Breast epithelium (tissue), 4 donors: ENCODE data around the gene CD300LB. TPM values are rescaled to one million over a fixed set of nuclear protein-coding genes. Genes with fewer than 3 reads are reported as not detected.
"Not testable (repeated sequence)": the region's sequence is repeated elsewhere in the genome, so short reads cannot be mapped to it uniquely, and the experiment has no call there.

Experiments used
- DNase-seq, 2 donors: peaks; one replicate each; pipeline ENCODE4 v3.0.0-alpha.2; 2019; ENCODE audit warnings: low spot score in 2 of 2
- H3K27ac ChIP-seq, 2 donors: fragments of 200-600 bp; sonication (generic) in 1 of 2; one replicate each; pipeline ENCODE4 v1.5.1; 2016 to 2019; ENCODE audit warnings: mild to moderate bottlenecking in 1 of 2
- H3K27me3 ChIP-seq, 2 donors: fragments of 200-600 bp; sonication (generic) in 1 of 2; one replicate each; pipeline versions ENCODE4 v1.5.1 to v1.6.0; 2017 to 2019; ENCODE audit warnings: control low read depth in 1 of 2, mild to moderate bottlenecking in 1 of 2
- H3K36me3 ChIP-seq: fragments of 200-600 bp; one replicate; pipeline ENCODE4 v1.5.1; 2019
- H3K4me1 ChIP-seq, 2 donors: fragments of 200-600 bp; sonication (generic); one replicate each; pipeline ENCODE4 v1.5.1; 2016 to 2019; ENCODE audit warnings: control low read depth in 1 of 2
- H3K4me3 ChIP-seq, 3 donors: fragments of 200-600 bp; sonication (generic); 1 replicate in 2 of 3; 2 replicates in 1 of 3; pipeline ENCODE4 v1.5.1; 2016 to 2019; ENCODE audit warnings: mild to moderate bottlenecking in 3 of 3, moderate library complexity in 2 of 3
- H3K9me3 ChIP-seq, 2 donors: fragments of 200-600 bp; sonication (generic) in 1 of 2; one replicate each; pipeline ENCODE4 v1.5.1; 2016 to 2019; ENCODE audit warnings: control low read depth in 1 of 2
- CTCF ChIP-seq, 3 donors: fragments of 450-650 bp; IDR thresholded peaks; one replicate each; pipeline ENCODE4 v1.5.1; 2016 to 2017; ENCODE audit warnings: antibody characterized with exemption in 3 of 3, mild to moderate bottlenecking in 3 of 3, moderate library complexity in 3 of 3
- POLR2A ChIP-seq: fragments of 450-650 bp; IDR thresholded peaks from one replicate; pipeline ENCODE4 v1.6.1; 2016; ENCODE audit warnings: antibody characterized with exemption, mild to moderate bottlenecking, moderate library complexity
- POLR2AphosphoS5 ChIP-seq, 3 donors: sonication (generic); formaldehyde crosslinking; IDR thresholded peaks; one replicate each; pipeline ENCODE4 v1.6.1; 2017; ENCODE audit warnings: antibody characterized with exemption in 3 of 3
- intact Hi-C: fragments of 100-400 bp; cut with DNase I; formaldehyde crosslinking; loops from one replicate; pipeline ENCODE4 v1.15.1; 2023; ENCODE audit warnings: low total_unique reads
- total RNA-seq, 3 donors: library from RNA; depleted of rRNA; stranded (reverse); fragments of >200 nt; gene quantifications; one replicate each; pipeline ENCODE4 v1.1.0, GENCODE V29; 2016

Gene CD300LB
- total RNA-seq, 3 donors from 2014 or later: 0.32 to 0.88 TPM; not detected in 1

- DNase-seq: peak in 1 of 2 donors; percentile 37
These were observed 18.6 kb downstream of the CD300LB start for GRCh38 chr17:74512624-74513091.

GRCh38 chr17:74512036-74512435 is 19.2 kb downstream of the CD300LB start:
- Histone ChIP-seq H3K9me3 (no peaks in the 10 kb centered on the region), H3K27ac (no peak overlapping the region), H3K4me3 (no peak overlapping the region), H3K36me3 (no peaks in the 10 kb centered on the region), H3K27me3 (peaks cover 0 to 7% of the 10 kb centered on the region in 2 donors), H3K4me1 (no peaks in the 10 kb centered on the region)
- no peak for TF ChIP-seq POLR2A
- TF ChIP-seq POLR2AphosphoS5 (IDR thresholded peaks at IDR 0.05): no peak
- no peak for TF ChIP-seq CTCF (IDR thresholded peaks at IDR 0.05)
- no peak for DNase-seq
- intact Hi-C loops: no loop called here

More at GRCh38 chr17:74512624-74513091, 18.6 kb downstream of the CD300LB start:
- Histone ChIP-seq H3K9me3 (no peaks in the 10 kb centered on the region), H3K27ac (no peak overlapping the region), H3K4me3 (no peak overlapping the region), H3K36me3 (no peaks in the 10 kb centered on the region), H3K27me3 (peaks cover 0 to 7% of the 10 kb centered on the region in 2 donors), H3K4me1 (no peaks in the 10 kb centered on the region)
- intact Hi-C loops: no loop called here
- no peak for TF ChIP-seq POLR2A
- TF ChIP-seq POLR2AphosphoS5 (IDR thresholded peaks at IDR 0.05): no peak
- TF ChIP-seq CTCF (IDR thresholded peaks at IDR 0.05): no peak

GRCh38 chr17:74508156-74508555 is 23.1 kb downstream of the CD300LB start:
- no peak overlapping the region for H3K27ac ChIP-seq
- no peaks in the 10 kb centered on the region for H3K4me1 ChIP-seq
- H3K9me3 ChIP-seq: no peaks in the 10 kb centered on the region
- H3K4me3 ChIP-seq: no peak overlapping the region
- intact Hi-C loops: no loop called here
- no peak for DNase-seq
- H3K36me3 ChIP-seq: no peaks in the 10 kb centered on the region
- TF ChIP-seq POLR2A (no peak), CTCF (IDR thresholded peaks at IDR 0.05) (no peak), POLR2AphosphoS5 (IDR thresholded peaks at IDR 0.05) (no peak)
- peaks cover 0 to 3% of the 10 kb centered on the region in 2 donors for H3K27me3 ChIP-seq

- H3K4me3 ChIP-seq, H3K36me3 ChIP-seq, H3K27ac ChIP-seq, intact Hi-C loops, H3K4me1 ChIP-seq, H3K9me3 ChIP-seq, H3K27me3 ChIP-seq: not testable (repeated sequence)
- DNase-seq: peak in 1 of 2 donors; percentile 13
These were observed 27.3 kb downstream of the CD300LB start for GRCh38 chr17:74503949-74504348.

- H3K27ac ChIP-seq: no peak overlapping the region
- TF ChIP-seq POLR2A (no peak), POLR2AphosphoS5 (IDR thresholded peaks at IDR 0.05) (no peak), CTCF (IDR thresholded peaks at IDR 0.05) (no peak)
- no peaks in the 10 kb centered on the region for H3K4me1 ChIP-seq
- peak; percentile 5 to 6 for DNase-seq
- H3K27me3 ChIP-seq: no peaks in the 10 kb centered on the region
- no peak overlapping the region for H3K4me3 ChIP-seq
- no peaks in the 10 kb centered on the region for H3K9me3 ChIP-seq
- intact Hi-C loops: no loop called here
- H3K36me3 ChIP-seq: no peaks in the 10 kb centered on the region
These were observed 28.4 kb downstream of the CD300LB start for GRCh38 chr17:74502861-74503260.

- DNase-seq: peak in 1 of 2 donors; percentile 22
- no peaks in the 10 kb centered on the region for H3K36me3 ChIP-seq
- H3K27me3 ChIP-seq: no peaks in the 10 kb centered on the region
- TF ChIP-seq CTCF (IDR thresholded peaks at IDR 0.05): no peak
- TF ChIP-seq POLR2AphosphoS5 (IDR thresholded peaks at IDR 0.05): no peak
- TF ChIP-seq POLR2A: no peak
- H3K9me3 ChIP-seq: no peaks in the 10 kb centered on the region
- H3K27ac ChIP-seq: no peak overlapping the region
- intact Hi-C loops: no loop called here
- no peak overlapping the region for H3K4me3 ChIP-seq
- H3K4me1 ChIP-seq: no peaks in the 10 kb centered on the region
These were observed 31.3 kb downstream of the CD300LB start for GRCh38 chr17:74499992-74500391.
